SKM-1 (cell line): ENCODE results near the gene BEGAIN.

Experiments used
- DNase-seq: peaks from one replicate; lab custom pipeline; 2025; ENCODE audit not compliant: unreplicated experiment; lab: John Stamatoyannopoulos, UW

Gene BEGAIN

GRCh38 chr14:100582496-100583165 is 4.6 kb downstream of the BEGAIN start:
- no peak for DNase-seq

DNA sequence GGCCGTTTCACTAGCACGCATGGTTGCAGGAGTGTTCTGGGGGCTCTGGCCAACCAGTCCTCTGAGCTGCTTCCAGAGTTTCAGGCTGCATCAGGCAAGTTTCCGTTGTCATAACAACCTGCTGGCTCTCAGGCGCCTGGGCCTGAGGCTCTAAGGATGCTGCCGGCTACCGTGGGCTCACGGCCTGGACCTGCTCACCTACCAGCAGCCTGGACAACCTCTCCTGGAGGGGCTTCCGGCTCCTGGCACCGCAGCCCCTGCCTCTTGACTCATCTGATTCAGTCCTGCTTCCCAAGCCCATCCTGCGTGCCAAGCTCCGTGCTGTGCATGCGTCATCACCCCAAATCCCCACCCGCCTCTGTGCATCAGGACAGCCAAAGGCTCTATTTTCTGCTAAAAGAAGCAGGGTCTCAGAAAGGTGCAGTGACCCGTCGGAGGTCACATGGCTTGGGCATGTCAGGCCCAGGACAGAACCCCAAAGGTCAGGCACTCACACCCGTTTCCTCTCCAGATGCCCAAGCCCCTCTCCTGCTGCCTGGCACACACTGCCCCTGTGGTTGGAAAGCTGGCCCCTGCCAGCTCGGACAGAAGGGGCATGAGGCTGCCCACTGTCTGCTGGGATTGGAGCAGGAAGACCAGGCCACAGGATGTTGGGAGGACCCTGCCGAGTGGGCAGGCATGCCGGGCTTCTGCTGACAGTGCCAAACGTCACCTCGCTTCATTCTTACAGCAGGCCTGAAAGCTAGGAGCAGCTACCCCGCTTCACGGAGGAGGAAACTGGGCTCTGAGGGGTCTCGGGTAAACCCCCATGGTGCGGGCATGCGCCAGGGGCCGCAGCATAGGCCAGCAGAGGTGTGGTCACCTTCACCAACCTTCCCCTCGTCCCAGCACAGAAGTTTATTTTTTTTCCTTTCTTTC is 5.7 kb downstream of the BEGAIN start:
- no peak for DNase-seq

GRCh38 chr14:100580316-100581227 is 6.6 kb downstream of the BEGAIN start:
- DNase-seq, result no peak

DNA sequence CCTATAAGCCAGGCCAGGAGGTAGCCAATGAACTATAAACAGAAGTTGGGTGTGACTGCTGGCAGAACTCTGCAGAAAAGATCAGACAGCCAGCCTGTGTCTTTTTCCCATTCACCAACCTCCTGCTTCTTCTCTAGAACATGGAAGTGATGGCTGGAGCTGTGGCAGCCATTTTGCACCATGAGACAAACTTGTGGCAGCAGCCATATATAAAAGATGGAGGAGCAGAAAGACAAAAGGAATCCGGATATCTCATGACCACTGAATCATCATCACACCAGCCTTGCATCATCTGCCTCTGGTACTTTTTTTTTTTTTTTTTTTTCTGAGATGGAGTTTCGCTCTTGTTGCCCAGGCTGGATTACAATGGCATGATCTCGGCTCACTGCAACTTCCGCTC is 8.7 kb downstream of the BEGAIN start:
- no peak for DNase-seq

DNA sequence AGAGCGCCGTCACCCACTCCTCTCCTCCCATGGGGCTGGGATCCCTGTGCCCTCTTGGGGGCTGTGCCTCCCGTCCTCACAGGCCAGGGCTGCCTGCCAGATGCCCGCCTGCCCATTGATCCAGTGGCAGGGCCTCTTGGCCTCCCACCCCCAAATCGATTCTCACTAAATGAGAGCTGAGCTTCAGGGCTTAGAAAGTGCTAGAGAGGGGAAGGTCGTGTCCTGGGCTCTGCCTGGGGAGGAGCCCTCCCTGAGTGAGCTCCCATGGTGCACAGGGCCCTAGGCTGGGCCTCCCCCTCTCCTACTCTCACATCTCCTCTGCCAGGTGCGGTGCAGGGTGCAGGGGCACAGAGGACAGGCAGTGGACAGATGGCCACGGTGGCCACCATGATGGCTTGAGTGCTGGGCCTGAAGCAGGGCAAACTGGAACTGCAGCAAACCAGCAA is 9.2 kb downstream of the BEGAIN start:
- DNase-seq, result no peak

GRCh38 chr14:100577321-100577985 is 9.8 kb downstream of the BEGAIN start:
- no peak for DNase-seq

DNA sequence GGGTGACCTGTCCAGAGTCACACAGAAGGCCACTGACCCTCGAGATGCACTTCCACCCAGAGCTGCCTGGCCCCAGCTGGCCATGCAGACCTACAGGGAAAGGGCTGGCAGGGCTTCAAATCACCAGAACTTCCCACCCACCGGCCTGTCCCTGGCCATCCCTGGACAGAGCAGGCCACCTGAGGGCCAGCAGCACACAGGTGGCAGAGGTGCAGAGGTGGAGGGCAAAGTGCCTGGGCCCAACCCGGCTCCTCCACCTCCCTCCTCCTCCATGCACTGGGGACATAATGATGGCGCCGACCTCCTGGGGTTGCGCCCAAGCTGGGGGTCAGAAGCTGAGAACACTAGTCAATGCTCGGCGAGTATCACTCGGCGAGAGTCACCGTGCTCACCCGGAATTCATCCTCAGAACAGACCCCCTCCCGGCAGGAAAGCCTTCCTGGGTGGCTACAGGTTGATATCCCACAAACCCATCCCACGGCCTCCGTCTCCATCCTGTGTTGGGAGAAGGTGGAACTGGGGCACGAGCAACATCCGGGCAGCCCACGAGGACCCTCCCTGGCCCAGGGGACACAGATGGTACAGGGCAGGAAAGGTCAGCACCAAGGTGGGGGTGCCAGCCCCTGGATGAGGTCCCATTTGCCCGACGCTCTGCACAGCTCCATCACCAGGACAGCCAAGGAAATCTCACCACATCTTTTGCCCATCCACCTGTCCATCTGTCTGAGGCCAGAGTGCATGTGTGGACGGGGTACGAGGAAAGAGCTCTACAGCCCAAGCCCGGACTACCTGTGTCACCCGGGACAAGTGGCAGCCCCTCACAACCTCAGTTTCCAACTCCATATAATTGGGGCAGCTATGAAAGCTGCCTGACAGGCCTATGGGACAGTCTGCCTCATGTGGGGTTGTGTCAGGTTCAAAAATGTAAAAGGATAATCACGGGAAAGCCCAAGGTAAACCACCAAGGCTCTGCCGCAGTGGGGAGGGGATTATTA is 10.8 kb downstream of the BEGAIN start:
- DNase-seq, result no peak

DNA sequence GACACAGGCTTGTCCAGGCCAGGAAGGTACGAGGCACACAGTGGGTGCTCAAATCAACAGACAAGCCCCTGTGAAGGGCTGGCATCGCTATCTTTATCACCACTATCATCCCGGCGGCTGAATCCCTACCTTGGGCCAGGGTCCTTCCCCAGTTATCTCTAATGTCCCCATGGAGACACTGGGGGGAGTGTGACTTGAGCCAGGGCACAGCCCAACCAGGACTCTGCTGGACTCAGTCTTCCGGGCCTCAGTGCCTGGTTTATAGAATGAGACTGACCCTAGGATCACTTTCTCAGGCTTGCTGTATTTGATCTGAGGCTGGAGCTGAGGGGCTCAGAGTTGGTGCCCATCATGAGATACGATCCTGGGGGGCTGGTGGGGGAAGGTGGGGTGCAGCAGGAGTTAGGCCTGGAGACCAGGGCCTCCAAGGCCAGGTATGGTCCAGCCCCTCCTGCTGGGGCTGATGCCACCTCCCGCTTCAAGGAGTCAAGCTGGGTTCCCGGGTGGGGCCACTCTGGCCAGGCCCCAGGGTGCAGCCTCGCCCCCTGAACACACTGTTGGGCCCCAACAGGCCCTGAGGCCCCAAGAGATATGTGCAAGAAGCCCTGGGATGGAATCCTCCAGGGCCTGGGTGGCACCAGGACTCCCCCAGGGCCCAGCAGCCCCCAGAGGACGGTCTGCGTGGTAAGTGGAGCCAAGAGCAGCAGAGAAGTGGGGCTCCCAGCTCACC is 11.8 kb downstream of the BEGAIN start:
- no peak for DNase-seq

DNA sequence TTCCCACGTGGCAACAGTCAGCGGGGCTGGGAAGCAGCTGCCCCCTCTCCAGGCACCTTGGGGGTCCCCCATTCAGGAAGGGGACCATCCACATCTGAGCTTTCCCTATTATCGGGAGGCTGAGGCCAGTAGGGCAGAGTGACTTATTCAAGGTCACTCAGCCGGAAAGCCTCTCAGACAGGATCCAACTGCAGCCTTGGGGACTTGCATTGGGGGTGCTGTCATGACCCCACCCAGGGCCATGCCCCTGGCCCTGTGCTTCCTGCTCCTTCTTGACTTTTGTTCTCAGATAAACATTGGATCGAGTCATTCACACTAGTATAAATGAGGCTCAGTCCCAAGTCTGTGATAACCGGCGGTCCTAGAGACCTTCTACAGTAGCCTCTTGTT is 12.6 kb downstream of the BEGAIN start:
- DNase-seq, result no peak

- no peak for DNase-seq
Measured at GRCh38 chr14:100573757-100574641, 13.2 kb downstream of the BEGAIN start.

DNA sequence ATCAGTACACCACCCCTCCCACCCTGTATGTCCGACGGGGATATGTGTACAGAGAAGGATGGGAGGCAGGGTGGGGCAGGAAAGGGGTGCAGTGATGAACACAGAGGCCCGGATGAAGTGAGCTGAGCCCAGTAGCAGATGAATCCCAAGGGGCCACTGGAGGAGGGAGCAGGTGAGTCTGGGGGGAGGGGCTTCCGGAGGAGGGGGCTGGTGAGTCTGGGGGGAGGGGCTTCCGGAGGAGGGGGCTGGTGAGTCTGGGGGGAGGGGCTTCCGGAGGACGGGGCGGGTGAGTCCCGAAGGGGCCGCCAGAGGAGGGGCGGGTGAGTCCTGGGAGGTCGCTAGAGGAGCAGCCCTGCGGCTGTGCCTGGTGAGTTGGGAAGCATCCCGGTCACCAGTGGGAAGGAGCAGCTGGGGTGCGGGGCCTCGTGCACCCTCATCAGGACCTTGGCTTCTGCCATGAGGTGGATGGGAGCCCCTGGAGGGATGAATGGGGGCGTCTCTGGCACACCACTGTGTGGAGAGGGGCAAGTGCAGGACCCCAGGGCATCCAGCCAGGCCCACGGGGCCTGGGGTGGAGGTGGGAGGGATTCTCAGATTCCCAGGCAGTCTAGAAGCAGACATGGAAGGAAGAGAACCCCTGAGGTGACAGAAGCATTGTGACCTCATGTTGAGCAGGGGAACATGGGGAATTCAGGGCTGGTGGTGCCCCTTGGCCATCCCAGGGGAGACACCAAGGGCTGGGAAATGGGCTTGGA is 14.0 kb downstream of the BEGAIN start:
- DNase-seq, result no peak

DNA sequence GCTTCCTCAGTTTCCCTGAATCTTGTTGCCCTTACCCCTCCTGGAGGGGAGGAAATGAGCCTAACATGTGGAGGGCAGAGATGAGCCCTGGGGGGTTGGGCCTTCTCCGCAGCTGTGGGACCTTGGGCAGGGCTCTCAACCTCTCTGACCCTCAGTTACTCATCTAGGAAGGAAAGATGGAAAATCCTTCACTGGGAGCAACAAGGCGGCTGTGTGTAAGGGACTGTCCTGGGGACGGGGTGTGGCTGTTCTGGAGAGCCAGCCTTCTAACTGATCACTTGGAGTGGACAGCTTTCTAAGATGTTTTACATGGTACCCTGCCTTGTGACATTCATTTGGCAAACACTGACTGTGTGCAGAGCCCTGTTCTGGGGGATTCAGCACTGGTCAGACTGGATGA is 14.7 kb downstream of the BEGAIN start:
- no peak for DNase-seq

- DNase-seq, result no peak
Measured at GRCh38 chr14:100571837-100572236, 15.4 kb downstream of the BEGAIN start.

- no peak for DNase-seq
Measured at GRCh38 chr14:100570726-100571454, 16.3 kb downstream of the BEGAIN start.

GRCh38 chr14:100569734-100570286 is 17.4 kb downstream of the BEGAIN start:
- DNase-seq, result no peak
